Lower lobe of right lung (tissue), 2 donors: ENCODE data around the gene BEST1. TPM values are rescaled to one million over a fixed set of nuclear protein-coding genes. Genes with fewer than 3 reads are reported as not detected.

ENCODE experiments used
- ATAC-seq, 2 donors: fragments of 200-7000 bp; cut with Tn5 transposase; one replicate each; pipeline ENCODE4 v1.9.1; 2020 to 2022; ENCODE audit warnings: mild to moderate bottlenecking in 2 of 2, moderate library complexity in 2 of 2
- DNase-seq: peaks from one replicate; pipeline ENCODE4 v3.0.0-alpha.2; 2020
- H3K27ac ChIP-seq: fragments of 200-600 bp; one replicate; pipeline ENCODE4 v1.8.0; 2022
- H3K27me3 ChIP-seq: fragments of 200-600 bp; one replicate; pipeline ENCODE4 v1.8.0; 2022; ENCODE audit warnings: low read depth
- H3K36me3 ChIP-seq: fragments of 200-600 bp; one replicate; pipeline ENCODE4 v1.8.0; 2022; ENCODE audit warnings: mild to moderate bottlenecking
- H3K4me1 ChIP-seq: fragments of 200-600 bp; one replicate; pipeline ENCODE4 v1.8.0; 2022
- H3K4me3 ChIP-seq: fragments of 200-600 bp; one replicate; pipeline ENCODE4 v1.8.0; 2022; ENCODE audit warnings: mild to moderate bottlenecking
- H3K9me3 ChIP-seq: fragments of 200-600 bp; one replicate; pipeline ENCODE4 v1.8.0; 2022
- intact Hi-C: fragments of 100-400 bp; cut with DNase I; formaldehyde crosslinking; loops from one replicate; pipeline ENCODE4 v1.11.0; 2022
- total RNA-seq: library from RNA; stranded (reverse); fragmentation: NEBNext Ultra II Directional; extraction: Animal tissue kit (Norgen Biotek cat#: 25700); gene quantifications from one replicate; pipeline ENCODE4 v1.2.1, GENCODE V29; 2021
- TF ChIP-seq, protein P1 (sequence below): fragments of 200-600 bp; IDR thresholded peaks from one replicate; pipeline ENCODE4 v1.8.0; 2022; ENCODE audit warnings: antibody characterized with exemption, mild to moderate bottlenecking
- donor health status: DM: no; HTN: yes; CAD: no; lungs with severe emphysema.

Gene BEST1
- total RNA-seq, 1 donor from 2014 or later = 14.1 TPM

DNA sequence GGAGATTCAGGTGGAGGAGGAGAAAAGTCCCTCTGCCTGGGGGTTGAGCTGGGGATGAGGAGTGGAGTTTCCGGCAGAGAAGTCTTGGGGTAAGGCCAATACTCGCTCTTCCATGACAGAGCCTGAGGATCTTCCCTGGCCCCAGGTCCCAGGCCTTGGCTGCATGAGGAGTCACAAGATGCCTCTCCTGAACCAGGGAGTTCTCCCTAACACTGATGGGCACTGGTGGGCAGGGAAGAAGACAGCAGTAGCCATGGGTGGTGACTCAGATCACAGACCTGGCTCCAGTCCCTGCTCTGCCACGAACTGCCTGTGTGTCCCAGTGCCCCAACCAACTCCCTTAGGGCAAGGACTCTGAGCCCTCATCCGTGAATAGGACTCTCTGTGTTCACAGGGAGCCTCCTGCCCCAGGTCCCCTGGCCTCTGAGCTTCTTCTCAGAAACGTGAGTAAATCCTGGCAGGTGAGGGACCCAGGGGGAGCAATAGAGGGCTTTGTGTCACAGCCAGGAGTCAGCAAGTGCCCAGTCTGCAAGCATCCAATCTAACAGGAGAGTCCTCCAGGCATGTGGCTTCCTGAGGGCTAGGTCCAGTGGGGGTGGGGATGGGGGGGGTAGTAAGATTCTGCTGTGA, 62.8 kb downstream of the BEST1 start:
- ATAC-seq (peak; percentile 13 to 24), DNase-seq (no peak)
- Histone ChIP-seq H3K27ac (no peak overlapping the region), H3K4me3 (no peak overlapping the region), H3K9me3 (no peaks in the 10 kb centered on the region), H3K4me1 (no peaks in the 10 kb centered on the region), H3K36me3 (no peaks in the 10 kb centered on the region), H3K27me3 (no peaks in the 10 kb centered on the region)
- TF ChIP-seq, protein P1, sequence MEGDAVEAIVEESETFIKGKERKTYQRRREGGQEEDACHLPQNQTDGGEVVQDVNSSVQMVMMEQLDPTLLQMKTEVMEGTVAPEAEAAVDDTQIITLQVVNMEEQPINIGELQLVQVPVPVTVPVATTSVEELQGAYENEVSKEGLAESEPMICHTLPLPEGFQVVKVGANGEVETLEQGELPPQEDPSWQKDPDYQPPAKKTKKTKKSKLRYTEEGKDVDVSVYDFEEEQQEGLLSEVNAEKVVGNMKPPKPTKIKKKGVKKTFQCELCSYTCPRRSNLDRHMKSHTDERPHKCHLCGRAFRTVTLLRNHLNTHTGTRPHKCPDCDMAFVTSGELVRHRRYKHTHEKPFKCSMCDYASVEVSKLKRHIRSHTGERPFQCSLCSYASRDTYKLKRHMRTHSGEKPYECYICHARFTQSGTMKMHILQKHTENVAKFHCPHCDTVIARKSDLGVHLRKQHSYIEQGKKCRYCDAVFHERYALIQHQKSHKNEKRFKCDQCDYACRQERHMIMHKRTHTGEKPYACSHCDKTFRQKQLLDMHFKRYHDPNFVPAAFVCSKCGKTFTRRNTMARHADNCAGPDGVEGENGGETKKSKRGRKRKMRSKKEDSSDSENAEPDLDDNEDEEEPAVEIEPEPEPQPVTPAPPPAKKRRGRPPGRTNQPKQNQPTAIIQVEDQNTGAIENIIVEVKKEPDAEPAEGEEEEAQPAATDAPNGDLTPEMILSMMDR = no peak
- intact Hi-C loops = no loop called here

Other genes starting within 250 kb of the BEST1 start
- 37.9 TPM for gene MYRF, start 197.7 kb upstream of the BEST1 start, total RNA-seq
- gene TMEM258, start 157.8 kb upstream of the BEST1 start, total RNA-seq = 104 TPM
- gene FEN1, start 157.4 kb upstream of the BEST1 start, total RNA-seq = 5.4 TPM
- 63.6 TPM for gene FADS1, start 133.3 kb upstream of the BEST1 start, total RNA-seq
- gene FADS2, start 122.1 kb upstream of the BEST1 start, total RNA-seq = 82.0 TPM
- 50.1 TPM for gene FADS3, start 58.8 kb upstream of the BEST1 start, total RNA-seq
- gene RAB3IL1, start 32.8 kb upstream of the BEST1 start, total RNA-seq = 11.4 TPM
- 4,616 TPM for gene FTH1, start 17.3 kb downstream of the BEST1 start, total RNA-seq
- gene INCENP, start 173.7 kb downstream of the BEST1 start, total RNA-seq = 21.6 TPM
- gene SCGB1D1, start 239.9 kb downstream of the BEST1 start, total RNA-seq = not detected